K562 (cell line): ENCODE results near the gene PTTG2. TPM values are rescaled to one million over a fixed set of nuclear protein-coding genes. Genes with fewer than 3 reads are reported as not detected.

Source experiments
- ATAC-seq: fragments of 200-7000 bp; cut with Tn5 transposase; 3 replicates; pipeline ENCODE4 v1.9.1; 2020; ENCODE audit warnings: moderate library complexity
- BruUV-seq: library from RNA; stranded (reverse); fragments of 400-500 nt; replicated peaks from 2 replicates; lab custom pipeline; 2021; lab: Mats Ljungman, UMichigan
- CTCF ChIA-PET: fragments of 300-600 bp; formaldehyde crosslinking; extraction: SDS; loops from one replicate; lab custom pipeline; 2021; ENCODE audit warnings: low intra/inter-chr PET ratio; lab: Yijun Ruan, JAX
- POLR2A ChIA-PET: fragments of 300-600, 350-650 bp; sonication (Branson Sonifier 250); formaldehyde crosslinking; extraction: SDS; loops from one replicate; lab custom pipeline; 2021; ENCODE audit warnings: antibody characterized with exemption, inconsistent platforms; lab: Yijun Ruan, JAX
- DNase-seq, 4 experiments: peaks; one replicate each; pipeline versions ENCODE4 v3.0.0 to v3.0.0-alpha.2; 2011 to 2018; ENCODE audit warnings: low spot score in 3 of 4, mixed read lengths in 3 of 4; ENCODE audit errors: extremely low read depth in 1 of 4
- FAIRE-seq: peaks from 2 replicates; lab custom pipeline; 2011; peaks lifted over from hg19 to GRCh38; lab: Jason Lieb, UNC
- H2AFZ ChIP-seq: 2 replicates; pipeline ENCODE4 v1.6.0; 2011; ENCODE audit warnings: low read depth, low read length, control low read depth, inconsistent platforms
- H3K27ac ChIP-seq: fragments of 200-600 bp; 3 replicates; pipeline ENCODE4 v1.8.0; 2011; ENCODE audit warnings: low read depth, mild to moderate bottlenecking, control low read depth, inconsistent platforms, low read length, moderate library complexity, mixed read lengths; ENCODE audit errors: extremely low read depth
- H3K27me3 ChIP-seq, 2 experiments: fragments of 300-600 bp in 1 of 2; 2 replicates in 1 of 2; 3 replicates in 1 of 2; pipeline versions ENCODE4 v1.6.0 to v1.8.0; 2011; ENCODE audit warnings: inconsistent platforms in 2 of 2, low read length in 2 of 2, mild to moderate bottlenecking in 1 of 2, mixed read lengths in 1 of 2, moderate library complexity in 1 of 2; ENCODE audit not compliant: control insufficient read depth in 2 of 2, insufficient read depth in 2 of 2
- H3K36me3 ChIP-seq: fragments of 300-600 bp; 3 replicates; pipeline ENCODE4 v1.8.0; 2011; ENCODE audit warnings: mild to moderate bottlenecking, low read length, inconsistent platforms; ENCODE audit not compliant: control insufficient read depth, insufficient read depth
- H3K4me1 ChIP-seq, 2 experiments: fragments of 200-600 bp in 1 of 2; replicated peaks in 1 of 2; 2 replicates in 1 of 2; 3 replicates in 1 of 2; pipeline versions ENCODE4 v1.5.1 to v1.8.0; 2011; ENCODE audit warnings: inconsistent platforms in 2 of 2, low read length in 2 of 2, mild to moderate bottlenecking in 1 of 2, mixed read lengths in 1 of 2, moderate library complexity in 1 of 2; ENCODE audit not compliant: control insufficient read depth in 2 of 2, insufficient read depth in 2 of 2
- H3K4me2 ChIP-seq: 2 replicates; pipeline ENCODE4 v1.6.1; 2011; ENCODE audit warnings: low read length, control low read depth, inconsistent platforms, mixed read lengths; ENCODE audit not compliant: insufficient read depth
- H3K4me3 ChIP-seq: fragments of 200-600 bp; sonication (generic), shearing (Covaris generic); 2 replicates; pipeline ENCODE4 v1.5.1; 2016; ENCODE audit warnings: control low read depth, inconsistent platforms
- H3K79me2 ChIP-seq: fragments of 200-600 bp; 3 replicates; pipeline ENCODE4 v1.8.0; 2011; ENCODE audit warnings: low read length, inconsistent platforms; ENCODE audit not compliant: control insufficient read depth, insufficient read depth
- H3K9ac ChIP-seq, 2 experiments: 2 replicates each; pipeline versions ENCODE4 v1.6.0 to v1.6.1; 2011; ENCODE audit warnings: low read depth in 2 of 2, low read length in 2 of 2, control low read depth in 1 of 2, inconsistent platforms in 1 of 2, mild to moderate bottlenecking in 1 of 2, mixed read lengths in 1 of 2; ENCODE audit not compliant: insufficient read depth in 1 of 2
- H3K9me1 ChIP-seq: one replicate; pipeline ENCODE4 v1.6.0; 2011; ENCODE audit warnings: inconsistent platforms, mild to moderate bottlenecking, low read length, moderate library complexity; ENCODE audit not compliant: control insufficient read depth, insufficient read depth
- H3K9me3 ChIP-seq: replicated peaks from 2 replicates; pipeline ENCODE4 v1.5.1; 2011; ENCODE audit warnings: low read depth, low read length, inconsistent platforms; ENCODE audit not compliant: control insufficient read depth, insufficient read depth
- H4K20me1 ChIP-seq: replicated peaks from 2 replicates; pipeline ENCODE4 v1.6.1; 2011; ENCODE audit warnings: low read length, inconsistent platforms, mixed read lengths; ENCODE audit not compliant: control insufficient read depth, insufficient read depth
- ATF4 ChIP-seq: fragments of 450-650 bp; formaldehyde crosslinking; IDR thresholded peaks from 2 replicates; pipeline ENCODE4 v1.4.0; 2022; ENCODE audit warnings: mild to moderate bottlenecking, moderate library complexity
- DACH1 ChIP-seq: fragments of 450-650 bp; IDR thresholded peaks from 2 replicates; pipeline ENCODE4 v1.6.1; 2018; ENCODE audit not compliant: partially characterized antibody
- DMBX1 ChIP-seq: fragments of 250-450 bp; sonication (Bioruptor Pico); IDR thresholded peaks from 2 replicates; pipeline ENCODE4 v1.8.0; 2022; ENCODE audit warnings: inconsistent platforms, mild to moderate bottlenecking, moderate library complexity, borderline replicate concordance
- ESRRA ChIP-seq: fragments of 450-650 bp; IDR thresholded peaks from 2 replicates; pipeline ENCODE4 v1.6.1; 2014; ENCODE audit warnings: low read depth, mild to moderate bottlenecking, moderate library complexity, borderline replicate concordance
- FUS ChIP-seq: fragments of 200-400 bp; formaldehyde crosslinking; optimal IDR thresholded peaks from 2 replicates; pipeline ENCODE3; 2017; ENCODE audit warnings: low read depth, low read length
- MAZ ChIP-seq, 2 experiments: fragments of 450-650 bp in 1 of 2; sonication (generic) in 1 of 2; formaldehyde crosslinking; IDR thresholded peaks in 1 of 2; conservative IDR thresholded peaks in 1 of 2; 2 replicates each; pipeline versions ENCODE4 v1.4.0 to v1.5.0; 2020; ENCODE audit warnings: mild to moderate bottlenecking in 1 of 2, missing genetic modification reagents in 1 of 2
- POLR3A ChIP-seq: IDR thresholded peaks from 2 replicates; pipeline ENCODE4 v1.6.1; 2011; ENCODE audit warnings: borderline replicate concordance, mild to moderate bottlenecking, moderate library complexity; ENCODE audit not compliant: insufficient read length, insufficient read depth; ENCODE audit errors: extremely low read depth
- PTTG1 ChIP-seq: fragments of 450-650 bp; IDR thresholded peaks from 2 replicates; pipeline ENCODE4 v1.6.1; 2016; ENCODE audit warnings: low read depth, mild to moderate bottlenecking, missing genetic modification characterization, missing compliant biosample characterization
- SMAD3 ChIP-seq: fragments of 450-650 bp; formaldehyde crosslinking; conservative IDR thresholded peaks from 2 replicates; pipeline ENCODE4 v1.4.0; 2020; ENCODE audit warnings: mild to moderate bottlenecking
- ZNF175 ChIP-seq: fragments of 200-800 bp; sonication (Bioruptor generic); IDR thresholded peaks from 2 replicates; pipeline ENCODE4 v1.6.1; 2016; ENCODE audit warnings: low read depth, mild to moderate bottlenecking, missing genetic modification characterization, missing compliant biosample characterization
- ZNF311 ChIP-seq: fragments of 250-450 bp; sonication (Bioruptor Pico); IDR thresholded peaks from 2 replicates; pipeline ENCODE4 v1.4.0; 2020; ENCODE audit warnings: mild to moderate bottlenecking, moderate library complexity
- ZNF41 ChIP-seq: fragments of 250-450 bp; sonication (Bioruptor Pico); conservative IDR thresholded peaks from 2 replicates; pipeline ENCODE4 v1.4.0; 2020; ENCODE audit warnings: mild to moderate bottlenecking
- ZNF668 ChIP-seq: fragments of 250-450 bp; sonication (Bioruptor Pico); IDR thresholded peaks from 2 replicates; pipeline ENCODE4 v1.8.0; 2022; ENCODE audit warnings: mild to moderate bottlenecking, inconsistent platforms
- ZNF780A ChIP-seq: fragments of 250-450 bp; sonication (Bioruptor Pico); IDR thresholded peaks from 2 replicates; pipeline ENCODE4 v1.5.0; 2021; ENCODE audit warnings: mild to moderate bottlenecking
- WGBS: fragments of 100-300 bp; shearing (Covaris generic); methylation state at CpG from one replicate; pipeline ENCODE4 v1.1.6; 2016; ENCODE audit warnings: low coverage, mixed read lengths; ENCODE audit not compliant: insufficient coverage; ENCODE audit errors: missing lambda C conversion rate; 5-methylcytosine and 5-hydroxymethylcytosine counted together
- in situ Hi-C: fragments of 300-500 bp; cut with MboI; formaldehyde crosslinking; loops from 4 replicates; pipeline ENCODE4 v1.15.0; 2018; ENCODE audit warnings: inconsistent platforms, mixed read lengths
- intact Hi-C: fragments of 100-400 bp; cut with micrococcal nuclease; formaldehyde crosslinking; loops from 2 replicates; pipeline ENCODE4 v1.14.2; 2022
- polyA plus RNA-seq, 8 experiments: library from polyadenylated mRNA; depleted of rRNA in 4 of 8; stranded (reverse) in 5 of 8; unstranded in 3 of 8; fragments of >200 nt; fragmentation: Nextera tagmentation in 2 of 8; fragmentation: Illumina TruSeq in 1 of 8; extraction: Ambion mirVana in 2 of 8; extraction: Trizol in 1 of 8; gene quantifications; 2 replicates each; pipeline versions ENCODE4 v1.2.1 to v1.2.3, GENCODE V29; 2011 to 2014; ENCODE audit warnings: inconsistent platforms in 1 of 8, missing spikeins in 1 of 8
- total RNA-seq, 7 experiments: library from RNA; depleted of rRNA in 6 of 7; stranded (reverse); fragments of >200 nt in 6 of 7; fragmentation: Illumina TruSeq in 2 of 7; extraction: Trizol in 2 of 7; gene quantifications; 2 replicates each; pipeline versions ENCODE4 v1.2.1 to v1.2.3, GENCODE V29; 2011 to 2021; ENCODE audit warnings: low replicate concordance in 1 of 7
- TF ChIP-seq, protein P1 (sequence below): sonication (generic); formaldehyde crosslinking; IDR thresholded peaks from 2 replicates; pipeline ENCODE4 v1.8.0; 2022; ENCODE audit warnings: missing genetic modification reagents, mild to moderate bottlenecking, borderline replicate concordance
- TF ChIP-seq, protein P2 (sequence below): fragments of 450-650 bp; formaldehyde crosslinking; IDR thresholded peaks from 2 replicates; pipeline ENCODE4 v1.4.0; 2020; ENCODE audit warnings: mild to moderate bottlenecking, moderate library complexity
- TF ChIP-seq, protein P3 (sequence below): fragments of 200-800 bp; sonication (Bioruptor generic); IDR thresholded peaks from 2 replicates; pipeline ENCODE4 v1.6.1; 2017; ENCODE audit warnings: missing genetic modification characterization, missing compliant biosample characterization

PTTG2 gene
- total and polyA plus RNA-seq, 9 of the 15 experiments (the other 6 are each of a cell fraction or from before 2014, with no cell fraction given) = not detected

DNA sequence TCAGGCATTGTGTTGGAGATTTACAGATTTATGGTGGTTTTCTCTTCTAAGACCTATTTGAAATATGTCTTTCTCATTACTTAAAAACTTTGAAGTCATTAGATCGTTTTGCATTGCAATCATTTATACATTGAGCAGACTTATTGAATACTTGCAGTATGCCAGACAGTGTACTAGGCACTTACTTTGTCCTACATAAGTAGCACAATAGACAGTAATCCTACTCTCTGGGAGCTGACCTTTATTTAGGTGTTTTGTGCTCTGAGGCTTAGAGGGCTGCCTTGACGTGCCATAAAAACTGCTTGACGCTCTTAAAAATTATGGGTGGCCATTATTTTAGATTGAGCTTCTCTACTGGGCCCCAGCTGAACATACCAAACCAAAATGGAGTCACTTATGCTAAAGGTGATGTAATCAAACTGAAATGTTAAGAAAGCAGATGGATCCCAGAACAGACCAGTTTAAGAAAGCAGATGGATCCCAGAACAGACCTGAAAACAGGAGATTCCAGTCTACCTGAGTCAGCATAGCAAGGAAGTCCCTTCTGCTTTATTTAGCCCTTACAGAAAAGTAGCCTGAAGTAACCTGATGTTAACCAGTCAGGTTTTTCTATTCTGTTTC, 42.4 kb downstream of the PTTG2 start:
- peaks cover 16 to 21% of the 10 kb centered on the region in 2 experiments for H3K27me3 ChIP-seq
- BruUV-seq = no TSS peak
- peaks cover 15% of the 10 kb centered on the region for H4K20me1 ChIP-seq
- in situ Hi-C loops = no loop called here
- no peaks in the 10 kb centered on the region for H3K4me1 ChIP-seq
- no peaks in the 10 kb centered on the region for H3K9me3 ChIP-seq
- H3K79me2 ChIP-seq = no peaks in the 10 kb centered on the region
- H3K9me1 ChIP-seq = no peaks in the 10 kb centered on the region
- H3K4me2 ChIP-seq = no peak overlapping the region
- FAIRE-seq (no peak), DNase-seq (no peak), ATAC-seq (no peak; the same call in 2 of the 3 replicates)
- intact Hi-C loops = no loop called here
- ChIA-PET POLR2A (interaction anchor here (0.6 to 1.4 kb wide), 3 partner anchors 11 to 114 kb away, joined by 3 to 4 read pairs (median 4); no protein-coding TSS in a partner anchor), CTCF (no interaction called here)
- H3K36me3 ChIP-seq = no peaks in the 10 kb centered on the region
- no peak overlapping the region for H3K9ac ChIP-seq
- 0% methylated on average over 3 of the region's 3 CpGs for WGBS
- H2AFZ ChIP-seq = no peak overlapping the region
- H3K27ac ChIP-seq = no peak overlapping the region
- H3K4me3 ChIP-seq = no peak overlapping the region
- TF ChIP-seq ATF4 (CRISPR knock-in tag) (peak; percentile 58; the same call in 1 of the 2 replicates), MAZ (CRISPR knock-in tag; conservative IDR thresholded peaks at IDR 0.05 in 1 of 2, IDR thresholded peaks at IDR 0.05 in 1 of 2) (0 out of 4 replicates have a peak, but pooled peaks of 1 of the 2 experiments have one; percentile 27), ZNF175 (0 out of 2 replicates have a peak, but pooled peaks have one; percentile 56), DMBX1 (CRISPR knock-in tag) (peak; percentile 96), POLR3A (no peak), ESRRA (no peak), DACH1 (no peak), FUS (no peak), ZNF668 (CRISPR knock-in tag) (no peak), ZNF41 (CRISPR knock-in tag) (0 out of 2 replicates have a peak, but pooled peaks have one; percentile 41), SMAD3 (CRISPR knock-in tag) (peak; percentile 70; the same call in 1 of the 2 replicates), PTTG1 (peak; percentile 72), ZNF780A (CRISPR knock-in tag) (no peak), ZNF311 (peak; percentile 90)
- TF ChIP-seq, protein P1, sequence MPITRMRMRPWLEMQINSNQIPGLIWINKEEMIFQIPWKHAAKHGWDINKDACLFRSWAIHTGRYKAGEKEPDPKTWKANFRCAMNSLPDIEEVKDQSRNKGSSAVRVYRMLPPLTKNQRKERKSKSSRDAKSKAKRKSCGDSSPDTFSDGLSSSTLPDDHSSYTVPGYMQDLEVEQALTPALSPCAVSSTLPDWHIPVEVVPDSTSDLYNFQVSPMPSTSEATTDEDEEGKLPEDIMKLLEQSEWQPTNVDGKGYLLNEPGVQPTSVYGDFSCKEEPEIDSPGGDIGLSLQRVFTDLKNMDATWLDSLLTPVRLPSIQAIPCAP (CRISPR knock-in tag) = no peak
- TF ChIP-seq, protein P2, sequence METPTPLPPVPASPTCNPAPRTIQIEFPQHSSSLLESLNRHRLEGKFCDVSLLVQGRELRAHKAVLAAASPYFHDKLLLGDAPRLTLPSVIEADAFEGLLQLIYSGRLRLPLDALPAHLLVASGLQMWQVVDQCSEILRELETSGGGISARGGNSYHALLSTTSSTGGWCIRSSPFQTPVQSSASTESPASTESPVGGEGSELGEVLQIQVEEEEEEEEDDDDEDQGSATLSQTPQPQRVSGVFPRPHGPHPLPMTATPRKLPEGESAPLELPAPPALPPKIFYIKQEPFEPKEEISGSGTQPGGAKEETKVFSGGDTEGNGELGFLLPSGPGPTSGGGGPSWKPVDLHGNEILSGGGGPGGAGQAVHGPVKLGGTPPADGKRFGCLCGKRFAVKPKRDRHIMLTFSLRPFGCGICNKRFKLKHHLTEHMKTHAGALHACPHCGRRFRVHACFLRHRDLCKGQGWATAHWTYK = peak; percentile 48; the same call in 1 of the 2 replicates
- TF ChIP-seq, protein P3, sequence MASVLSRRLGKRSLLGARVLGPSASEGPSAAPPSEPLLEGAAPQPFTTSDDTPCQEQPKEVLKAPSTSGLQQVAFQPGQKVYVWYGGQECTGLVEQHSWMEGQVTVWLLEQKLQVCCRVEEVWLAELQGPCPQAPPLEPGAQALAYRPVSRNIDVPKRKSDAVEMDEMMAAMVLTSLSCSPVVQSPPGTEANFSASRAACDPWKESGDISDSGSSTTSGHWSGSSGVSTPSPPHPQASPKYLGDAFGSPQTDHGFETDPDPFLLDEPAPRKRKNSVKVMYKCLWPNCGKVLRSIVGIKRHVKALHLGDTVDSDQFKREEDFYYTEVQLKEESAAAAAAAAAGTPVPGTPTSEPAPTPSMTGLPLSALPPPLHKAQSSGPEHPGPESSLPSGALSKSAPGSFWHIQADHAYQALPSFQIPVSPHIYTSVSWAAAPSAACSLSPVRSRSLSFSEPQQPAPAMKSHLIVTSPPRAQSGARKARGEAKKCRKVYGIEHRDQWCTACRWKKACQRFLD (CRISPR knock-in tag) = no peak
